ENCODE data around the gene RTKN.

RTKN gene

DNA sequence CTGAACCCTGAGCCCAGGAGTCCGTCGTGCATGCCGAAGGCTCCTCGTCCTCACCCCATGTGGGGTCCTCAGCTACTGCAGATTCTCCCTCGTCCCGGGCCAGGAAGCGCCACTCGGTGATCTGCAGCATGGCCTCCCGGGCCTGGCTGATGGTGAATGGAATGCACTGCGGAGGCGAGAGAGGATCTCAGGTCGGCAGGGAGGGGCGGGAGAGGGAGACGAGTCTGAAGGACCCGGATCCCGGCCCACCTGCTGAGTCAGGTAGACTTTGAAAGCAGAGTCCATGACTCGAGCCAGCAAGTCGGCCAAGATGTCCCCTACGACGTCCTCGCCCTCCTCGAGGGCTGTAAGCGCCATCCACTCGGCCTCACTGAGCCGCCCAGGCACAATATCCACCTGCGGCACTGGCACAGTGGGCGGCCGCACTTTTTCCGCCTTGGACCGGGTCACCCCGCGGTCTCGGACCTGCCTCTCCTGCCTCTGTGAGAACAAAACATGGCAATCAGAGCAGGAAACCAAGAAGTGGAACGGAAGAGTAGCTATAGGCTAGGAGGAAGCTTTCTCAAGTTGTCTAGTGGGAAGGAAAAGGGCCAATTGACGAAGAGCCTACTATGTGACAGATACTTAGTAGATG lies 25.9 kb downstream of the RTKN start:
- no peak for DNase-seq

DNA sequence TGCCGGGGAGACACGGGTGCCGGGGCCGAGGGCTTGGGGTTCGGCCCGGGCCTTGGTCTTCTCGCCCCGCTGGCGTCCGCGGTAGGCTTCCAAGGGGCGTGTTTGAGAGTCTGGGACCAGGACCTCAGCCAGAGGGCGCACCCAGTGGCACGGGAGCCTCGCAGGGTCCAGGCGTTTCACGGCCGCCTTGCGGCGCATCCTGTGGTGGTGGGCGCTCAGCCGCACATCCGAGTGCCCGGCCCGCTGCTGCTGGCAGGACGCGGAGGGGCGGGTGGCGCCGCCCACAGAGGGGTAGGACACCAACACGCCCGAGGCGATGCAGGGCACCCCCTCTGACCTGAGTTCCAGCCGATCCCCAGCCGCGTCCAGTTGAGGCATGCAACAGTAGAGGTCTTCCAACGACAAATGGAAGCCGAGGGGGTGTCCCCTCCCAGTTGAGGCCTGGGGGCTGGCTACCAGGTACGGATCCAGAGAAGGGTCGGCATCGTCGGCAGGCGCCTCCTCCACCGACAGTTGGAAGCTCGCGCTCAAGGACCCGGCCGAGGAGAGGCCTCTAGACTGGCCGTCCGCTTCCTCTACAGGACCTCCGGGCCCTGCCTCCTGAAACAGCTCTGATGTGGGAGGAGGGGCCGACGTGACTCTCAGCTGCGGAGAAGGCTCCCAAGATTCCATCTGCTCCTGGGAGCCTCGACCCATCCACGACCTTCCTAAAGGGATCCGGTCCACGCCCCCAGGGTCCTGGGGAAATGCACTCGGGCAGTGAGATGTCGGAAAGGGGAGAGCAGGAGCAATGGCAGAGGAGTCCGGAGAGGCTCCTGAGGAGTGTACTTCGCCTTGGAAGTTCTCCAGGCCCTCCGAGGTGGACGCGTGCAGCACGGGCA lies 26.6 kb downstream of the RTKN start:
- no peak for DNase-seq

DNA sequence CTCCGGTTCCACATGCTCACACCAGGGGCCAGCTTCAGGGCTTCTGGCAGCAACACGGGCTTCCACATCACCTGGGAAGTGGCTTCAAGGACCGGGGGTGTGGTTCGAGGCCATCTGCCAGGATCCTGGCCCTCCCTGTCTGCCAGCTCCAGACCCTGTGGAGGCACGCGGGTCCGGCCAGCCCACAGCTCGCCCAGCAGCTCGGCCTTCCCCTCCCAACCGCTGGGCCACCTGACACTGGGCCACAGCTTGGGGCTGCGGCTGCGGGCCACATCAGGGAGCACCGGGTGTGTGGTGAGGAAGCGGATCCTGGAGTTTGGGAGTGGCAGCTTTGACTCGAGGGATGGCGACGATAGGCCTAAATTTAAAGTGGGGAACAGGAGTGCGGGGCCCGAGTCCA lies 27.3 kb downstream of the RTKN start:
- DNase-seq = no peak

DNA sequence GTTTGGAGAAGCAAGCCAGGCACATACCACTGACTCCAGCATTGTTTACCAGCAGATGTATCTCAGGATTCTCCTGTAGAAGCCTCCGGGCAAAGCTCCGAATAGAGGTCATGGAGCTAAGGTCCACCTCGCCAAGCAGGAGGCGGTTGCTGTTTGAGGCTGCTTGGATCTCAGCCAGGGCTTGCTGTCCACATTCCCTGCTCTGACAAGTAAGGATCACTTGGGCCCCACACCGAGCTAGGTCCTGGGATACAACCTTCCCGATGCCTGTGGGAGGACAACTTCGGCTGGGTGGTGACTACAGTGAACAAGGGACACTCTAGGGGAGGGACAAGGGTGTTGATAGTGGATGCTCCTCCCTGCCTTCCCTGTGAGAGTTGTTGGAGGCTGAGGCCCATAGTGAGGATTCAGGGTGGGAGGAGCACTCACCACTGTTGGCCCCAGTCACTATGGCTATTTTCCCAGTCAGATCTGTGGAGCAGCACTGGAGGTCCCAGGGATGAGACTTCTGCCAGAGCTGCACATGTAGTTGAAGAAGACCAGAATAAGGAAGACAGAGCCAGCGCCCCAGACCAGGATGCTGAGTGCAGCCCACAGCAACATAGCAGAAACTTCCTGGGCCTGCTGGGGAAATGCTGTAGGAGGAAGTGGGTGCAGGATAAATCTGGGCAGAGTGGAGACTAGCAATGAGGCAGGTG lies 28.6 kb downstream of the RTKN start:
- no peak for DNase-seq

DNA sequence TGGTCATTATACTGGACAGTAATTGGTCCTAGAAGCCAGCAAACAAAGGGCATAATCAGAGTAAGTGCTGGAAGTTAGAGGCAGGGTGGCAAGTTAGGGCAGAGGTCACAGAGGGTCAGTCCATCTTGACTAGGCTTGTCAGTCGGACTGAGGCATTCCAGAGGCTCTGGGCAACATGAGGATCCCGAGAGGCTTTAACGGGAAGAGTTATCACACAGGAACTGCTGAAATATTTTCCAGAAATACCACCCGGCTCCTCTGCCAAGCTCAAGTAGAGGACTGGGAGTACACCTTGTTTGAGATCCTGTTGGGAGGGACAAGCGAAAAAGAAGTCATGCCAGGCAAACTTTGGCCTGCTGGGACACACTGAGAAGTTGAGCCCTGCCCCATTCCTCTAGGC lies 34.1 kb downstream of the RTKN start:
- no peak for DNase-seq

DNA sequence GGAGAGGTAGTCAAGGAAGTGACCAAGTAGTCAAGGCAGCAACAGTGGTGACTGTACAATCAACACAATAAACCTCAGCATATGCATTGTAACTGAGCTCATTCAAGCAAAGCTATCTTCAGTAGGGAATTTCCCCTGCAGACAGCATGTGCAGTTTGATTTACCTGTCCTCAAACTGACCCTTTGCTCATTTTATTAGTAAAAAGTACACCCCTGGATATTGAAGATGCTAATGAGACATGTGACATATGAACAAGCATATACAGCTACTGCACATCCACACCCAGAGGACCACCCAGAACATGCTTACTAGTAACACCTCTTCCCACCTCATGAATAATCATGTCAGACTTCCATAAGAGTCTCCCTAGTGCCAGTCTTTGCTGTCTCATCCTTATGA lies 35.7 kb downstream of the RTKN start:
- DNase-seq = no peak

DNA sequence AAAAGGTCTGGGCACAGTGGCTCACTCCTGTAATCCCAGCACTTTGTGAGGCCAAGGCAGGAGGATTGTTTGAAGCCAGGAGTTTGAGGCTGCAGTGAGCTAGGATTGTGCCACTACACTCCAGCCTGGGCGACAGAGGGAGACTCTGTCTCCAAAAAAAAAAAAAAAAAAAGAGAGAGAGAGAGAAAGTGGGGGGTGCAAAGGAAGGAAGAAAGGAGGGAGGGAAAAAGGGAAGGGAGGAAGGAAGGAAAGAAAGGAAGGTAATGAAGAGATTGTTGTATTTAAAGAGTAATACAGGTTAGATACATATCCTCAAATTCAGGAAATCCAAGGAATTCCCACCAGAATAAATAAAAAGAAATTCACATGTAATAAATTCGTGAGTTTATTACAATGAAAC lies 39.8 kb downstream of the RTKN start:
- DNase-seq = no peak

DNA sequence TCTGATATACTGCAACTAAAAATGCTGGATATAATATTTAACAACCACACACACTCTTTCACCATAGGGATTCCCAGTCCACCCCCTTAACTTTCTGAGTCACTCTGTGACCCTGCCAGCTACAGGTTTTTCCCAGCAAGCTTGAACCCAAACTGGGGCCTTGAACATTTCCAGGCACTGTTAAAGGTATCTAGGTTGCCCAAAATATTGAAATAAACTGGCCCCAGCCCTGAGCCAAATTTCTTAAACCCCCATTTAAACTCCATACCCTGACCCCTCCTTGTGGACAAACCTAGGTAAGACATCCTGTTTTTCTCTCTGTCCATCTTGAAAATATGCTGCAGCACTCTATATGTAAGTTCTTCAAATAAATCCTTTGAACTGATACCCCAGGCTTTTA lies 42.0 kb downstream of the RTKN start:
- peak; percentile 68 for DNase-seq

DNA sequence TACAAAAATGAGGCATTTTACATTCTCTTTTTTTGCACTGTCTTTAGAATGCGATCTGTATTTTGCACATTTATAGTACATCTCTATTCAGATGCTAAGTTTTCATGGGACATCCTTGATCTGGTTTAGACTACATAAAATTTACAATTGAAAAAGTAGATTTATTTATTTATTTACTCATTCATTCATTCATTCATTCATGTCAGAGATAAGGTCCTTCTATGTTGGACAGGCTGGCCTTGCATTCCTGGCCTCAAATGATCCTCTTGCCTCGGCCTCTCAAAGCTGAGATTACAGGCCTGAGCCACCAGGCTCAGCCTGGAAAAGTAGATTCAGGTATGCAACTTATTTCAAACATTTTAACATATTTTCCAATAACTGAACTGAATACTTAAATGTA lies 45.6 kb downstream of the RTKN start:
- DNase-seq = no peak

DNA sequence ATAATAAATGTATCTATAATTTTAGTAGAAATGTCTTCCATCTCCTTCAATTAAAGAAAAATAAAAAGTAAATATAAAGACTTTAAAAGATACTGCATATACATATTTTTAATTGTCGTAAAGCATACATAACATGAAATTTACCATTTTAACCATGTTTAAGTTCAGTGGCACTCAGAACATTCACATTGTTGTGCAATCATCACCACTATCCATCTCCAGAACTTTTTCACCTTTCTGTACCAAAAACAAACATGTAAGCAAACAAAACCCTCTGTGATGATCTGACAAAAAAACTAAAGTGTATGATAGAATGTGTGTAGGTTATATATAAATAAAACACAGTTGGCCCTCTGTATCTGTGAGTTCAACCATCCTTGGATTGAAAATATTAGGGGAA lies 48.2 kb downstream of the RTKN start:
- DNase-seq = no peak

DNA sequence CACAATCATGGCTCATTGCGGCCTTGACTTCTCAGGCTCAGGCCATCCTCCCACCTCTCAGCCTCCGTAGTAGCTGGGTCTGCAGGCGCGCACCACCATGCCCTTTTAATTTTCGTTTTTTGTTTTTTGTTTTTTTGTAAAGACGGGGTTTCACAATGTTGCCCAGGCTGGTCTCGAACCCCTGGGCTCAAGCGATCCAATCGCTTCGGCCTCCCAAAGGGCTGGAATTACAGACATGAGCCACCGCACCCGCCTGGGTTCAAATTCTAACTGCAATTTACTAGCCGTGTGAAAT lies 49.3 kb downstream of the RTKN start:
- DNase-seq = no peak

DNA sequence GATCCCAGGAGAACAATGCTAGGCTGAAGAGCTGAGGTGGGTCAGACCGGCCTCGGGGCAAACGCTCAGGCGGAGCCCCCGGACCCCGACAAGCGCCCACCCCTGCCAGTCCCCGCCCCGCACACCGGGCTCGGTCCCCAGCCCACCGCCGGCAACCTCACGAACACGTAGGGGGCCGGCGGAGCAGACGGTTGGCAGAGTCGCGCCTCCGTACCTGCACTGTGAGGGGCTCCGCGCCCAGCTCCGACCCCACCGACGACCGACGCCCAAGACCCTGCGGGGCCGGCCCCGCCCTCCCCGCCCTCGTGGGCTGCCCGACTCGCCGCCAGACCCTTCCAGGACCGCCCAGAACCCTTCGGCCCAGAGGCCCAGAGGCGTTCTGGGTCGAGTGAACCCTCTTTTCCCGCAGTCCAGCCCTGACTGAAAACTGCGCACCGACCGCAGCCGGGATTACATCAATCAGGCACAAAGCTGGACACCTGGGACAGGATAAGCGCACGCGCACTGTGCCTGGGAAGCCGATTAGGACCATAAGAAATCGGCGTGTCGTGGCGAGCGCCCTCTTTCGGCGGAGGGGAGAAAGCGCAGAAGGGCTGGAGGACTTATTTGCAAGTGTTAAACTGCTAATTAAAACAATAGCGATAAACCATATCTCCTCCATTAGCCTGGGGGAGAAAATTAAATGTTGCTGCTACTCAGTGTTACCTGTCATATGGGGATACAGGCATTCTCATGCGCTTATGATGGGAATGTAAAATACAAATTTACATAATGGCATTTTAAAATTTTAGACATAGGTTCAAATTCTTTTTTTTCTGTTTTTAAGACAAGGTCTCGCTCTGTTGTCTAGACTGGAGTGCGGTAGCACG lies 49.9 kb downstream of the RTKN start:
- DNase-seq = peak; percentile 96

DNA sequence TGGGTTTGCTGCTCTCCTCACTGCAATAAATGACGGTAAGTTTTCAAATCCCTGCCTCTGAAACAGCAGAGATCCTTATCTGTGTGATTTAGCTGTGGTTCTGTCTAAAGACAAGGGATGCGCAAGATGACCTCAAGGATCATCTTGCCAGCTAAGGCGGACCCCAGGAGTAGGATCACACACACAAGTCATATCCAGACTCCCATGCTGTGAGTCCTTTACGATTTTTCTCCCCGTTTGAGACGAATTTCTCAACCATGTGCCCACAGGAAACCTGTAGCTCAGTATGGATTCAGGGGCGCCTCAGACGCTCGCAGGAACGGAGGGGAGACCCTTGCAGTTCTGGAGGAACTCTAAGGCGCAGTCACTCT lies 50.5 kb downstream of the RTKN start:
- DNase-seq = peak; percentile 33

DNA sequence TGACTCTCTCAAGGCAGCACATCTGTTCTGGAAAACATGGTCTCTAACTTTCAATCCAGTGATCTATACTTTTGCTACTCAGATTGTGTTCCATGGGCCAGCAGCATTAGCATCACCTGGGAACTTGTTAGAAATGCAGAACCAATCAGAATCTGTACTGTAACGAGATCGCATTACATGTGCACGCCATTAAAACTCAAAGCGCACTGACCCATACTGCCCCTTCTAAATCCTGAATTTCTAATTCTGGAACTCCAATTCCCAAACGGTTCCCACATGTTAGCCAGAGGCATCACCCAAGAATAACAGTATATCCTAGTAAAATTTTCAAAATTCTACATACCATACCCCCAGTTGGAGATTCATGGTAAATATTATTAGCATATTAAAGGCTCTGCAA lies 51.1 kb downstream of the RTKN start:
- DNase-seq = no peak

DNA sequence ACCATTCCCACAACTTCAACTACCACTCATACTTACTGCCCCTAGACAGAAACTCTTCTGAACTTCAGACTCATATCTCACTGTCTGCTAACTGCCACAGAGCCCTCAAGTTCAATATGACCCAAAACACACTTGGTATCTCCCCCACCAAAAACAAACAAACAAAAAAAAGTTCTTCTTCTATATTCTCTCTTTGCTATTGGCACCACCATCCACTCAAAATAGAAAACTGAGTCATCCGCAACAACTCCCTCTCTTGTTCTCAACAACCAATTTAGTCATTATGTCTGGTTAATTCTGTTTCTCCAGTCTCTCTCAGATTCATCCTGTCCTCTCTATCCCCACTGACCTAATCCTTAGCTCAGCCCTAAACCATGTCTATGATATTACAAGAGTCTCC lies 54.4 kb downstream of the RTKN start:
- no peak for DNase-seq

DNA sequence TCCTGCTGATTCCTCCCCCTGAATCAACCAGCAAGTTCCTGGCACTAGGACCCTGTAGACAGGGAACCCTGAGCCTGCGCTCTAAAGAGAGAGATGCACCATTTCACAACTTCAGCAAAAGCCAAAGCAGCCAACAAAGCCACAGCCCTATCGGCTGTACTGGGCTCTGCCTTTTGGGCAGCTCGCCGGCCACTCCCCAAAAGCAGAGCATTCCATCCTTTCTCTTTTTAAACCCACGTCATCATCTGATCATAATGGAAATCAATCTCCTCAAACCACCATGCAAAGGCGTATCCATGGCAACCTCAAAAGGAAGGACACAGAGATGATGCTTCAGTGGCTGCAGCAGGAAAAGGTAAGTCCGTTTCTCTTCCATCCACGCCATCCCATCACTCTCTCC lies 56.3 kb downstream of the RTKN start:
- no peak for DNase-seq

DNA sequence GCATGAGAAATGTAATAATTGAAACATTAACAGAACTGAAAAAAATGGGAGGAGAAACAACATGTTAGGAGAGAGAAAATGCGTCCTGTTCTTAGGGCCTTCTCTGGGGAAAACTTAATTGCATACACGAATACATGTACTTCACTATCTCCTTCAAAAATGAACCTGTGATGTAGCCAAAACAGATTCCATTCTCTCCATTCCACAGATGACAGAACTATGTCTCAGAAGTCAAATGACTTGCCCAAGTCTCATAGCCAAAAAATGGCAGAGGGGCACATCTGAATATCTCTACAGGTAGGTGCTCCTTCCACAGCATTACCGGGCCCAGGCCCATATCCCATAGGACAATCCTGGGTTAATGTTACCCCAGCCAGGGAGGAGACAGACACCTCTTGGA lies 57.7 kb downstream of the RTKN start:
- DNase-seq = no peak

DNA sequence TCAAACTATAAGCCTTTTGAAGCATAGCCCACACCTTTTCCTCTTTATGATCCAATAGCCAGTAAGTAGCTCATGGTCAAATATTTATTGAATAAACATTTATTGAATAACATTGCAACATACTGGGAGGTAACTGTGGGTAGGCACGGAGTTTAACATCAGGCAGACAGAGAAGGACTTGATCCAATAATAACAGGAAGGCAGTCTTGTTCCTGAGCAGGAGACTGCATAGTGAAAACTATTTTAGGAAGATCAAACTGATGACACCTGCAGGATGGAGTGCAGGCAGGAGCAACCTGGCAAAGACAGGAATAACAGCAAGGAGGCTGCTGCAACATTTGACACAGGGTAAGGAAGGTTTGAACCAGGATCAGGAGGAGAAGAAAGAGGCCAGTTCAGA lies 58.5 kb downstream of the RTKN start:
- DNase-seq = no peak

DNA sequence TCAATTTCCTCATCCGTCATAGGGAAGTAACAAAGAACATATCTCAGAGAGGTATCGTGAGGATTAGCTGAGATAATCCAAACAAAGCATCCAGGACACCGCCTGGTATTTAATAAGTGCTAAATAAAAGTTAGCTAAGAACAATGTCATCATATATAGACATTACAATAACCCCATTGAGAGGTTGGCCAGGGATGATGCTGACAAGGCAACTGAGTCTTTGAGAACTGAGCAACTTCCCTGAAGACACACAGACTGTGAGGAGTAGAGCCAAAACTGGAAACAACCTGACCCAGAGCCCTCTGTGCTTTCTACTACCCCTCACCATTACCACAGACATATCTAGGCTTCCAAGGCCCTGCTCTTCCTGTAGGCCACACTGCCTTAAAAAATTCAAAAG lies 60.0 kb downstream of the RTKN start:
- no peak for DNase-seq

DNA sequence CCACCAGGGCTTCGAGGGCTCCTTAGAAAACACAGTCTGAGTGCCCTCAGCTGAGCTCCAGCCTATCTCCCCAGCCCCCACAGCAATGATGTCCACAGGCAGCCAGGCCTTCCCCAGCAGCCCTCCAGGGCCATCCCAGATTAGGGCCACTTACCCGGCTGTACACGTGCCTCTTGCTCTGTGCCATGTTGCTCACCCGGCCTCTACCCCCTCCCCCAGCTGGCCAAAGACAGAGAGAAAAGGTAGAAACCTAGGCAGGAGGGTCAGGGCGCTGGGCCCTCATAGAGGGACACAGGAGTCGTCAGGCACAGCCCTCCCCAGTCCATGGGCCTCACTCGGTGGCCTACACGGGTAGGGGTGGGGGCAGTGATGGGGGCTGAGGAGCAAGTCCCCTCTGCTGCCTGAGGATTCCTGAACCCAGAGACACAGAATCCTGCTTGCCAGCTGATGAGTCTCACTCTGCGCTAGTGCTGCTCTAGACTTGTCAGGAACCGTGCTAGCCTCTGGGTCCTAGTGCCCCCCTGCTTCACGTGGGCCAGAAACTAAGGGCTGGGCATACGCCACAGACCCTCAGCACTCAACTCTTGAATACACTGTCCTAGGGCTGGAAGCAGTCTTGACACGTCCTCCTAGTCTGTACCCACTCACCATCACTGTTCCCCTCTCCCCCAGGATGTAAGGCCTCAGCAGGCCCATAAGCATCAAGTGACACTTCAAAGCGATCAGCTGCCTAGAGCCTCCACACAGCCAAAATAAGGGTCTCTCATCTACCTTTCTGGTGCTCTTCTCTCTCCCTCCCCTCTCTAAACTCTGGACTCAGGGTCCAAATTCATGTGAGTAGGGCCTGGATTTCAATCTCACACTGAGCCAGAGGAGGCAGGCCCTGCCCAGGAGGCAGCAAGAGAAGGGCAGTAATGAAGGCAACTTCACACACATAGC lies 61.6 kb downstream of the RTKN start, which contains the start of gene DCTN1:
Gene DCTN1 (minus strand): TSS at position 461 of the 939 bp plus-strand sequence. CDS start 274 bp downstream, at position 187.
- peak; percentile 25 for DNase-seq

DNA sequence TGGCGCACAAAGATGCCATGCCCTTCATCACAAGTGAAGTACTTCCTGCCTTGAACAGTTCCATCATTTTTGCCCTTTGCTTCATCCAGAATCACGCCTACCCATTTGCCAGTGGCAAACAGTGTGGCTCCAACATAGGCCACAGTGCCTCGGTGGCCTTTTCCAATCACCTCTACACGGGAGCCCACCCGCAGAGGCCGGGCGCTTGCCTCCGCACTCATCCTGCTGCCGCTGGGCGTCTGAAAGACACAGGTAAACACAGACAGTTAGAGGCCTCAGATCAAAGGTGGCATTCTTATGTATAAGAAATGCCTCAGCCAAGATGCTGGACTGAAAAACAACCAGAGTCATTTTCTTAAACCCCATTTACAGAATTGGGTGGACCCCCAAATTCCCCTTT lies 63.7 kb downstream of the RTKN start:
- DNase-seq = no peak

DNA sequence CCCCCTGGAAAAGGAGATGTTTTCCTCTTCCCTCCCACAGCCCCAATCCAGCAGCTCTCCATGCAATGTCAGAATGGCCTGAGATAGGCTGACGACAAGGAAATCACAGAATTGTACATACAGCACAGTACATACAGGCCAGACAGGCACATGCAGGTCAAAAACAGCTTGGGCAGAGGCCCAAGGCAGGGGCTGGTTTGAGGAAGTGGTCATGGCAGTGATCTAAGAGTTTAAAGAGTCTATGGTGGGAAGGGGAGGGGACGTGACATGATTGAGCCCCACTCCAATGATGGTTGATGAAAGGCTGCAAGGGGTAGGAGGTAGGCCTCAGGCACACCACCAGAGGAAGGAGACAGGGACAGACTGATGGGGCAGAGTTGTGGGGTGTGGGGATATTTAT lies 65.9 kb downstream of the RTKN start:
- DNase-seq = no peak

Data from hematopoietic multipotent progenitor cell treated with erythropoietin and hydrocortisone succinate and interleukin-3 and kit ligand, for 8 days (in vitro differentiated cells).